Heart left ventricle (tissue), 16 donors: Measurements from ENCODE around the gene SPRR1A. TPM values are rescaled to one million over a fixed set of nuclear protein-coding genes. Genes with fewer than 3 reads are reported as not detected.
"Not testable (repeated sequence)": the region's sequence is repeated elsewhere in the genome, so short reads cannot be mapped to it uniquely, and the experiment has no call there.

ENCODE experiments used
- ATAC-seq, 4 donors: fragments of 200-7000 bp; cut with Tn5 transposase; one replicate each; pipeline ENCODE4 v1.9.1; 2020 to 2022; ENCODE audit warnings: moderate library complexity in 4 of 4, mild to moderate bottlenecking in 3 of 4, moderate number of reproducible peaks in 1 of 4
- DNase-seq, 5 donors: peaks; one replicate each; pipeline ENCODE4 v3.0.0-alpha.2; 2020
- H3K27ac ChIP-seq, 12 donors: fragments of 200-600 bp; sonication (generic) in 4 of 12; one replicate each; pipeline versions ENCODE4 v1.5.0 to v1.8.0; 2016 to 2022; ENCODE audit warnings: mild to moderate bottlenecking in 2 of 12
- H3K27me3 ChIP-seq, 9 donors: fragments of 200-600 bp; sonication (generic) in 2 of 9; one replicate each; pipeline versions ENCODE4 v1.5.1 to v1.8.0; 2016 to 2022; ENCODE audit warnings: mild to moderate bottlenecking in 3 of 9
- H3K36me3 ChIP-seq, 9 donors: fragments of 200-600 bp; sonication (generic) in 2 of 9; one replicate each; pipeline versions ENCODE4 v1.5.0 to v1.8.0; 2018 to 2022; ENCODE audit warnings: mild to moderate bottlenecking in 2 of 9
- H3K4me1 ChIP-seq, 12 donors: fragments of 200-600 bp; sonication (generic) in 4 of 12; one replicate each; pipeline versions ENCODE4 v1.5.0 to v1.8.0; 2016 to 2022; ENCODE audit warnings: mild to moderate bottlenecking in 3 of 12
- H3K4me3 ChIP-seq, 12 donors: fragments of 200-600 bp; sonication (generic) in 4 of 12; one replicate each; pipeline versions ENCODE4 v1.5.0 to v1.8.0; 2017 to 2022; ENCODE audit warnings: mild to moderate bottlenecking in 9 of 12, moderate library complexity in 4 of 12
- H3K9me3 ChIP-seq, 12 donors: fragments of 200-600 bp; sonication (generic) in 4 of 12; one replicate each; pipeline versions ENCODE4 v1.5.0 to v1.8.0; 2016 to 2022; ENCODE audit warnings: mild to moderate bottlenecking in 1 of 12
- CTCF ChIP-seq, 12 donors: fragments of 200-600 bp; sonication (generic) in 4 of 12; IDR thresholded peaks; one replicate each; pipeline versions ENCODE4 v1.5.0 to v1.8.0; 2018 to 2022; ENCODE audit warnings: antibody characterized with exemption in 12 of 12, mild to moderate bottlenecking in 5 of 12
- POLR2A ChIP-seq, 2 donors: fragments of 450-650 bp; IDR thresholded peaks; one replicate each; pipeline ENCODE4 v1.6.1; 2017; ENCODE audit warnings: antibody characterized with exemption in 2 of 2, mild to moderate bottlenecking in 2 of 2, moderate library complexity in 2 of 2
- WGBS, 4 donors: extraction: QIAGEN DNeasy Blood & Tissue Kit in 2 of 4; methylation state at CpG; one replicate each; pipeline versions ENCODE4 v1.1.5 to v1.1.7; 2013 to 2018; 5-methylcytosine and 5-hydroxymethylcytosine counted together
- intact Hi-C, 10 donors: fragments of 100-400 bp; cut with DNase I; formaldehyde crosslinking; loops; one replicate each; pipeline versions ENCODE4 v1.11.1 to v1.14.2; 2022
- polyA plus RNA-seq, 2 donors: library from polyadenylated mRNA; stranded (reverse); fragments of 200-250 nt; gene quantifications; one replicate each; pipeline ENCODE4 v1.2.3, GENCODE V29; 2013
- total RNA-seq, 9 donors: library from RNA; depleted of rRNA in 2 of 9; stranded (reverse); fragments of >200 nt in 2 of 9; fragmentation: NEBNext Ultra II Directional in 3 of 9; extraction: Animal tissue kit (Norgen Biotek cat#: 25700) in 3 of 9; gene quantifications; one replicate each; pipeline versions ENCODE4 v1.1.0 to v1.2.4, GENCODE V29; 2016 to 2023
- donor health status: ischemic (EF 13 %, LVEDD 7.1; RV severe dilation, severe dysfunction).
- donor health status: healthy with polysubstance abuse.
- donor health status: DM: no; HTN: yes; CAD: no.
- donor health status: DM: no; HTN: no; CAD: no.
- donor health status: ischemic (EF 25% LVEDD 6.9; RV normal size, moderate dysfunction).
- donor health status: ischemic (EF 25% LVEDD 5.7; RV mildly dilated, moderate dysfunction).
- donor health status: healthy.
- donor health status: DM: yes; HTN: yes; CAD: no.
- donor health status: ischemic (EF 35%, LVEDD 5.7; RV mildly dilated, moderate dysfunction).
- donor health status: nonischemic (EF 11% LVEDD 7.7; RV severe dilation, severe dysfunction).
- donor health status: DM: yes; HTN: yes; CAD: no.
- donor health status: PGD.
- donor health status: ischemic (EF 29% LVEDD 5.4; RV normal size, mild dysfunction).
- donor health status: nonischemic (EF 23%, LVEDD 6.1; RV moderate dilation, normal function).

Gene SPRR1A
- total and polyA plus RNA-seq, 11 donors, result not detected

- Histone ChIP-seq H3K36me3 (no peaks in the 10 kb centered on the region), H3K4me1 (no peaks in the 10 kb centered on the region), H3K27ac (no peak within 1 kb of the TSS), H3K4me3 (no peak within 1 kb of the TSS), H3K27me3 (peaks cover 0 to 6% (median 0%) of the 10 kb centered on the region in 9 donors), H3K9me3 (no peaks in the 10 kb centered on the region)
- DNase-seq (no peak), ATAC-seq (no peak)
- WGBS, 4 donors, result 31 to 56% (median 50%) methylated on average over 2 of the region's 2 CpGs
- intact Hi-C loops, result no loop called here
- TF ChIP-seq POLR2A (IDR thresholded peaks at IDR 0.05) (no peak), CTCF (IDR thresholded peaks at IDR 0.05) (no peak)
These were observed 17.5 kb downstream of the SPRR1A start, which contains the start of gene SPRR3 for GRCh38 chr1:153001382-153001781. Gene SPRR3 (plus strand): TSS chr1:153001749. CDS start chr1:153003021, 1,272 bp downstream.

GRCh38 chr1:153011235-153011758 lies 27.4 kb downstream of the SPRR1A start:
- H3K4me1 ChIP-seq, H3K27ac ChIP-seq, H3K9me3 ChIP-seq, DNase-seq, H3K4me3 ChIP-seq, intact Hi-C loops, H3K36me3 ChIP-seq, ATAC-seq, H3K27me3 ChIP-seq: not testable (repeated sequence)
- 77 to 79% (median 78%) methylated on average over 8 of the region's 8 CpGs for WGBS, 4 donors

- H3K27ac ChIP-seq, H3K9me3 ChIP-seq, H3K36me3 ChIP-seq, H3K4me1 ChIP-seq, ATAC-seq, intact Hi-C loops, H3K27me3 ChIP-seq, H3K4me3 ChIP-seq, DNase-seq: not testable (repeated sequence)
- WGBS, 4 donors, result 3 to 11% (median 7%) methylated on average over 2 of the region's 2 CpGs
These were observed 37.9 kb downstream of the SPRR1A start for GRCh38 chr1:153021829-153022228.

- ATAC-seq, intact Hi-C loops, DNase-seq, H3K36me3 ChIP-seq, H3K27me3 ChIP-seq, H3K4me1 ChIP-seq, H3K27ac ChIP-seq, H3K4me3 ChIP-seq, H3K9me3 ChIP-seq: not testable (repeated sequence)
- WGBS, 4 donors, result 41 to 51% (median 47%) methylated on average over 9 of the region's 9 CpGs
These were observed 38.5 kb downstream of the SPRR1A start for GRCh38 chr1:153022340-153022739.

GRCh38 chr1:153023109-153023508 lies 39.2 kb downstream of the SPRR1A start:
- intact Hi-C loops, result no loop called here
- TF ChIP-seq CTCF (IDR thresholded peaks at IDR 0.05), result no peak
- no peak for TF ChIP-seq POLR2A (IDR thresholded peaks at IDR 0.05)
- Histone ChIP-seq H3K9me3 (no peaks in the 10 kb centered on the region), H3K27ac (no peak overlapping the region), H3K36me3 (no peaks in the 10 kb centered on the region), H3K4me3 (no peak overlapping the region), H3K4me1 (no peaks in the 10 kb centered on the region), H3K27me3 (no peaks in the 10 kb centered on the region)
- ATAC-seq (no peak), DNase-seq (no peak)
- WGBS, 4 donors, result 82 to 90% (median 86%) methylated on average over 7 of the region's 7 CpGs

- intact Hi-C loops, result no loop called here
- TF ChIP-seq CTCF (IDR thresholded peaks at IDR 0.05) (no peak), POLR2A (IDR thresholded peaks at IDR 0.05) (no peak)
- no peak for ATAC-seq
- 70 to 80% (median 76%) methylated on average over 1 of the region's 1 CpG for WGBS, 4 donors
- H3K4me3 ChIP-seq, result no peak overlapping the region
- no peak for DNase-seq
- no peaks in the 10 kb centered on the region for H3K27me3 ChIP-seq
- H3K27ac ChIP-seq, result no peak overlapping the region
- no peaks in the 10 kb centered on the region for H3K36me3 ChIP-seq
- H3K4me1 ChIP-seq, result no peaks in the 10 kb centered on the region
- H3K9me3 ChIP-seq, result no peaks in the 10 kb centered on the region
These were observed 40.5 kb downstream of the SPRR1A start for GRCh38 chr1:153024413-153024812.
